ENCODE results near the gene KATNB1.

KATNB1 gene

GRCh38 chr16:57758331-57759117 is 23.0 kb downstream of the KATNB1 start:
- DNase-seq, result no peak

GRCh38 chr16:57759131-57759530 is 23.6 kb downstream of the KATNB1 start:
- DNase-seq, result no peak

GRCh38 chr16:57759541-57760356 is 24.2 kb downstream of the KATNB1 start:
- no peak for DNase-seq

GRCh38 chr16:57760357-57761160 is 25.0 kb downstream of the KATNB1 start:
- no peak for DNase-seq

- no peak for DNase-seq
Measured at GRCh38 chr16:57761301-57761700, 25.7 kb downstream of the KATNB1 start.

- no peak for DNase-seq
Measured at GRCh38 chr16:57761957-57762356, 26.4 kb downstream of the KATNB1 start.

GRCh38 chr16:57762365-57763040 is 26.9 kb downstream of the KATNB1 start:
- no peak for DNase-seq

- no peak for DNase-seq
Measured at GRCh38 chr16:57763285-57764005, 27.9 kb downstream of the KATNB1 start.

- no peak for DNase-seq
Measured at GRCh38 chr16:57764006-57764340, 28.4 kb downstream of the KATNB1 start.

- peak in 1 of 2 donors; percentile 28 for DNase-seq
Measured at GRCh38 chr16:57764341-57765159, 29.0 kb downstream of the KATNB1 start.

GRCh38 chr16:57765160-57765728 is 29.7 kb downstream of the KATNB1 start:
- no peak for DNase-seq

GRCh38 chr16:57766714-57767348 is 31.3 kb downstream of the KATNB1 start:
- DNase-seq, result no peak

GRCh38 chr16:57769541-57770145 is 34.1 kb downstream of the KATNB1 start:
- no peak for DNase-seq

- no peak for DNase-seq
Measured at GRCh38 chr16:57770361-57770760, 34.8 kb downstream of the KATNB1 start.

GRCh38 chr16:57771141-57771785 is 35.7 kb downstream of the KATNB1 start:
- no peak for DNase-seq

GRCh38 chr16:57773019-57773418 is 37.4 kb downstream of the KATNB1 start:
- no peak for DNase-seq

GRCh38 chr16:57773655-57774295 is 38.2 kb downstream of the KATNB1 start:
- no peak for DNase-seq

GRCh38 chr16:57774705-57775285 is 39.2 kb downstream of the KATNB1 start:
- DNase-seq, result no peak
